ENCODE results near the gene TULP3.
"Not testable (repeated sequence)": the region's sequence is repeated elsewhere in the genome, so short reads cannot be mapped to it uniquely, and the experiment has no call there.

Gene TULP3

GRCh38 chr12:2890388-2891239 lies at the start of gene TULP3:
Gene TULP3 (plus strand): TSS chr12:2890891. CDS start chr12:2890948, 57 bp downstream.
- DNase-seq = peak; percentile 100

GRCh38 chr12:2841056-2841650 lies 49.5 kb upstream of the TULP3 start:
- DNase-seq = no peak

GRCh38 chr12:2842948-2843347 lies 47.7 kb upstream of the TULP3 start:
- DNase-seq = no peak

- DNase-seq = peak; percentile 33
Observed at GRCh38 chr12:2844786-2845185, 45.9 kb upstream of the TULP3 start.

- DNase-seq = no peak
Observed at GRCh38 chr12:2845280-2845679, 45.4 kb upstream of the TULP3 start.

GRCh38 chr12:2851931-2852330 lies 38.8 kb upstream of the TULP3 start:
- DNase-seq = no peak

- DNase-seq = peak; percentile 94
Observed at GRCh38 chr12:2853626-2854025, 37.1 kb upstream of the TULP3 start.

- peak; percentile 88 for DNase-seq
Observed at GRCh38 chr12:2854669-2855453, 35.8 kb upstream of the TULP3 start.

- no peak for DNase-seq
Observed at GRCh38 chr12:2855546-2855945, 35.1 kb upstream of the TULP3 start.

- peak; percentile 89 for DNase-seq
Observed at GRCh38 chr12:2856051-2856450, 34.6 kb upstream of the TULP3 start.

GRCh38 chr12:2857021-2857431 lies 33.7 kb upstream of the TULP3 start, which contains the start of gene TEX52:
Gene TEX52 (minus strand): TSS chr12:2857039. CDS start chr12:2857026, 13 bp downstream.
- DNase-seq = peak; percentile 99

GRCh38 chr12:2857576-2857975 lies 33.1 kb upstream of the TULP3 start:
- DNase-seq = no peak

GRCh38 chr12:2858334-2858733 lies 32.4 kb upstream of the TULP3 start:
- no peak for DNase-seq

- DNase-seq = no peak
Observed at GRCh38 chr12:2858944-2859421, 31.7 kb upstream of the TULP3 start.

- no peak for DNase-seq
Observed at GRCh38 chr12:2860170-2860569, 30.5 kb upstream of the TULP3 start.

- no peak for DNase-seq
Observed at GRCh38 chr12:2862876-2863275, 27.8 kb upstream of the TULP3 start.

GRCh38 chr12:2863402-2863801 lies 27.3 kb upstream of the TULP3 start:
- not testable (repeated sequence) for DNase-seq

GRCh38 chr12:2864198-2864597 lies 26.5 kb upstream of the TULP3 start:
- DNase-seq = no peak

GRCh38 chr12:2868986-2869632 lies 21.6 kb upstream of the TULP3 start:
- DNase-seq = not testable (repeated sequence)

GRCh38 chr12:2876431-2877046 lies 14.2 kb upstream of the TULP3 start:
- DNase-seq = peak; percentile 93

- peak; percentile 98 for DNase-seq
Observed at GRCh38 chr12:2877047-2877952, 13.4 kb upstream of the TULP3 start, which contains the start of the genes FOXM1 and RHNO1. Gene FOXM1 (minus strand): TSS chr12:2877174. CDS start chr12:2874478, 2,696 bp downstream. Gene RHNO1 (plus strand): TSS chr12:2877223. CDS start chr12:2885367, 8,144 bp downstream.

Data from DMS53 (cell line).